Measurements from ENCODE around the gene GABPA.

GABPA gene

GRCh38 chr21:25813917-25814316 lies 79.1 kb downstream of the GABPA start:
- DNase-seq: no peak

GRCh38 chr21:25818121-25818520 lies 83.3 kb downstream of the GABPA start:
- DNase-seq: no peak

- no peak for DNase-seq
These were observed 83.8 kb downstream of the GABPA start for GRCh38 chr21:25818551-25818950.

All from CD4-positive, alpha-beta T cell treated with Interleukin-1 beta for 1 hour (primary cell).